Type B pancreatic cell (in vitro differentiated cells): ENCODE results near the gene CLMN. TPM values are rescaled to one million over a fixed set of nuclear protein-coding genes. Genes with fewer than 3 reads are reported as not detected.
A peak's percentile ranks its signal among the peaks of the same experiment; 100 is the strongest.
"Not testable (repeated sequence)": the region's sequence is repeated elsewhere in the genome, so short reads cannot be mapped to it uniquely, and the experiment has no call there.

Experiments used
- DNase-seq: peaks from one replicate; pipeline ENCODE4 v3.0.0; 2021; ENCODE audit warnings: mixed read lengths; ENCODE audit not compliant: unreplicated experiment; ENCODE audit errors: extremely low spot score
- H3K27ac Mint-ChIP-seq: 2 replicates; pipeline ENCODE4 v1.8.0; 2021; ENCODE audit warnings: mild to moderate bottlenecking, mixed read lengths
- H3K27me3 Mint-ChIP-seq: 2 replicates; pipeline ENCODE4 v1.8.0; 2021; ENCODE audit warnings: mixed read lengths
- H3K36me3 Mint-ChIP-seq: 2 replicates; pipeline ENCODE4 v1.8.0; 2021; ENCODE audit warnings: mixed read lengths
- H3K4me1 Mint-ChIP-seq: one replicate; pipeline ENCODE4 v1.8.0; 2021; ENCODE audit warnings: mixed read lengths; ENCODE audit not compliant: unreplicated experiment
- H3K4me3 Mint-ChIP-seq: 2 replicates; pipeline ENCODE4 v1.8.0; 2021; ENCODE audit warnings: mild to moderate bottlenecking, mixed read lengths
- H3K9me3 Mint-ChIP-seq: 2 replicates; pipeline ENCODE4 v1.8.0; 2021; ENCODE audit warnings: mixed read lengths
- CTCF ChIP-seq: fragments of 200-600 bp; sonication (generic); conservative IDR thresholded peaks from 2 replicates; pipeline ENCODE4 v1.5.0; 2021; ENCODE audit warnings: antibody characterized with exemption, mild to moderate bottlenecking
- total RNA-seq: library from RNA; stranded (reverse); gene quantifications from 2 replicates; pipeline ENCODE4 v1.2.1, GENCODE V29; 2021; ENCODE audit warnings: low replicate concordance

CLMN gene
- total RNA-seq, 1 donor from 2014 or later: 23.0 TPM

- Mint-ChIP-seq H3K27ac (no peak overlapping the region), H3K4me1 (no peaks in the 10 kb centered on the region), H3K27me3 (no peaks in the 10 kb centered on the region), H3K36me3 (peaks cover 22% of the 10 kb centered on the region), H3K9me3 (peaks cover 5% of the 10 kb centered on the region), H3K4me3 (no peak overlapping the region)
- TF ChIP-seq CTCF: no peak
- no peak for DNase-seq
Measured at GRCh38 chr14:95204705-95205104, 115.0 kb downstream of the CLMN start.

- H3K9me3 Mint-ChIP-seq, H3K4me3 Mint-ChIP-seq, H3K27ac Mint-ChIP-seq, DNase-seq, H3K27me3 Mint-ChIP-seq, H3K4me1 Mint-ChIP-seq: not testable (repeated sequence)
- peaks cover 22% of the 10 kb centered on the region for H3K36me3 Mint-ChIP-seq
Measured at GRCh38 chr14:95201745-95202144, 118.0 kb downstream of the CLMN start.

GRCh38 chr14:95200404-95200803 is 119.3 kb downstream of the CLMN start:
- TF ChIP-seq CTCF: no peak
- H3K36me3 Mint-ChIP-seq: peaks cover 21% of the 10 kb centered on the region
- H3K4me1 Mint-ChIP-seq: peaks cover 9% of the 10 kb centered on the region
- no peak for DNase-seq
- no peak overlapping the region for H3K27ac Mint-ChIP-seq
- no peak overlapping the region for H3K4me3 Mint-ChIP-seq
- no peaks in the 10 kb centered on the region for H3K27me3 Mint-ChIP-seq
- H3K9me3 Mint-ChIP-seq: peaks cover 5% of the 10 kb centered on the region

- Mint-ChIP-seq H3K4me1 (peaks cover 15% of the 10 kb centered on the region), H3K27me3 (no peaks in the 10 kb centered on the region), H3K9me3 (no peaks in the 10 kb centered on the region), H3K27ac (no peak overlapping the region), H3K4me3 (no peak overlapping the region), H3K36me3 (peaks cover 13% of the 10 kb centered on the region)
- DNase-seq: no peak
- no peak for TF ChIP-seq CTCF
Measured at GRCh38 chr14:95199298-95199983, 120.3 kb downstream of the CLMN start.

- Mint-ChIP-seq H3K27me3 (no peaks in the 10 kb centered on the region), H3K4me1 (peaks cover 15% of the 10 kb centered on the region), H3K36me3 (peaks cover 7% of the 10 kb centered on the region), H3K4me3 (no peak overlapping the region), H3K9me3 (no peaks in the 10 kb centered on the region), H3K27ac (no peak overlapping the region)
- no peak for DNase-seq
- TF ChIP-seq CTCF: no peak
Measured at GRCh38 chr14:95198320-95198719, 121.4 kb downstream of the CLMN start.

GRCh38 chr14:95197551-95197950 is 122.2 kb downstream of the CLMN start:
- Mint-ChIP-seq H3K27me3 (no peaks in the 10 kb centered on the region), H3K4me1 (peaks cover 15% of the 10 kb centered on the region), H3K27ac (peak overlapping the region; percentile 93), H3K9me3 (no peaks in the 10 kb centered on the region), H3K36me3 (peaks cover 7% of the 10 kb centered on the region), H3K4me3 (peak overlapping the region; percentile 69)
- no peak for TF ChIP-seq CTCF
- no peak for DNase-seq
